GM18520 (cell line): ENCODE results near the gene SRGAP3.

ENCODE experiments used
- ATAC-seq: cut with Tn5 transposase; IDR thresholded peaks from one replicate; pipeline ENCODE4 v1.9.1; 2021; ENCODE audit not compliant: unreplicated experiment

SRGAP3 gene

DNA sequence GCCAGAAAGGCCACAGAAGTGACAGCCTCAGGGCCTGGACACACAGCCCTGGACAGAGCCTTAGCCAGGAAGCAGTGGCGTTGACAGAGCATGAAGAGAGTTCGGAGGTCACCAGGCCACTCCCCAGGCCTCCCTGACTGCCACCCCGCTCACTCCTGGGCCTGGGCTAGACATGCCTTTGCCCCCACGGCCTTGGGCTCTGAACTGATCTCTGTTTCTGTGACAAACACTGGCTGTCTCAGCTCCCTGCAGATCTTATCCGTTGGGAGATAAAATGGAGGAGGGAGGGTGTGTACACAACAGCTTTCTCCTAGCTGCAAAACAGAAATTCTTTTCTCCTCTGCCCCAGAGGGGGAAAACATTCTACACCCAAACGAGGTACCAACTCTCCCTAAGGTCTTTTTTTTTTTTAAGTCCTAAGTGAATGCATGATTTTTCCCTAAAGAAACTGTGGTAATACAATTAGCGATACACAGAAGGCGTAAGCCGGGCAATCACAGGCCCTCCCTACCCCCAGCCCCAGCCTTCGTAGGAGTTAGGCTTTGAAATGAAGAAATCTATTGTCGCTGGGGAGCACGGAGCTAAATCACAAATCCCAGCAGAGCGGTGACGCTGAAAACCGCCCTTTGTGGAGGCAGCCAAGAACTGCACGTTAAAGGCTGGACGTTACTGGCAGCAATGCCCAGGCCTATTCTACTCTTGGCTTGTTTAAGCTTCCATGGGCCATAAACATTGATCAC, 45.0 kb downstream of the SRGAP3 start:
- no peak for ATAC-seq

DNA sequence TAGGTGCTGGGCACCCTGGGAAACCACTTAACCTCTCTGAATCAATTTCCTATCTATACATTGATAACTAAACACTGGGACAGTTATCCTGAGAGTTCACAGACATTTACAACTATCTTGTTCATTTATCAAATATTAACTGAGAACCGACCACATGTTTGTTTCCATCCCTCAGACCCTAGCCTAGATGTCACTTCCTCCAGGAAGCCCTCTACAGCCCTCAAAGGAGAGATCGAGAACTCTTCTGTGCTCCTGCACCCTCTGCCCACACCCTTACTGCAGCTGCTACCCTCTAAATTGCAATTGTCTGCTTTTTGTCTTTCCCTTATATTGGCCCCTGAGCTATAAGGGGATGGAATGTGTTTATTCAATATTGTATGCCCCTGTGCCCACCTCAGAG, 46.1 kb downstream of the SRGAP3 start:
- ATAC-seq: no peak

DNA sequence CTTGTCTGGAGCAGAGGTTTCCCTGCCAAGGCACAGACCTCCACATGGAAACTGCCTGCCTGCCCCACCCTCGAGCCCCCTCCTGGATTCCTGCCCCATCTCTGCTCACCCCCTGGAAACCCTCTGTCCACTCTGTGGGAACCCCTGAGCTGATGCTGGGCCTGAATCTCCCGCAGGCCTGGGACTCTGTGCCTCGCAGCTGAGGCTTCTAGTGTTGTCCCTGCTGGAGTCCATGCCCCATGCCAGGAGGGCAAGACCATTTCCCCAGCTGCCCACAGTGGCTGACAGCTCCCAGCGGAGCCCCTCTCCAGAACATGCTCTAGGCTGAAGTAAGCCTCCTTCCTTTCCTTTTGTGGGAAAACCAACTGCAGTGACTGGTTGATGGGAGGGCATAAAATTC, 46.9 kb downstream of the SRGAP3 start:
- ATAC-seq: no peak

GRCh38 chr3:9201955-9202354, 47.5 kb downstream of the SRGAP3 start:
- ATAC-seq: no peak

- no peak for ATAC-seq
Observed at GRCh38 chr3:9201266-9201665, 48.2 kb downstream of the SRGAP3 start.

DNA sequence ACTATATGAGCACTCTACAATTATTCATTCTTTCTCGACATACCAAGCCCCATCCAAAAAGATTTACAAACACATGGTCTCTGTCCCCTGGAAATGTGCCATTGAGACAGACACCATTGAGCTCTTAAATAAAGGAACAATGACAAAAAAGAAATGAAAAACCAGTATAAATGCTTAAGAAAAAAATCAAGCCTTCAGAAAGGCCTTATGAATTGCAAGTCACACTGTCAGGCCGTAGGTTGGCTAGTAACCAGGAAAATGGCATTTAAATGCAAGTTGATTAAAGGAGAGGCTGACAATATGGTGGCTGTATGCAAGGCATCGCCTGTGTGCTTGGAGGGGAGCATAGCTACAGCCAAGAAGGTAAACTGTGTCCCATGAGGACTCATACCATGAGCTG, 49.7 kb downstream of the SRGAP3 start:
- ATAC-seq: no peak

DNA sequence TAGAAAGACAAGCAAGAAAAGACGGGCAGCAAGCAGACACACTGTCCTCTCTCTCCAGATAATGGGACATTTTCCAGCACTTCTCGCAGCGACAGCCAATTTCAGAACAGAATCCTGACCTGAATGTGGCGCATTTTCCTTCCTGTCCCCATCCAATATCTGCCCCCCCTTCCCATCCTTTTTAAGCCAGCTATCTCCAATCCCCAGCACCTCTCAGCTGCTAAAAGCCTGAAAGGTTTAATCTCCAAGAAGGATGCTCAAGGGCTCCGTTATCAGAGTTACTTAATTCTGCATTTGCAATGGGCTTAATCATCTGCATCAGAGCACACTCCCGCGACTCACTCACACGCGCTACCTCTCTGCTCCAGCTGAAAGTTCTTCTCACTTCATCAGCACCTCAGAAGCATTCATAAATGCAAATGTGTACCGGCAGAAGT, 50.5 kb downstream of the SRGAP3 start:
- ATAC-seq: no peak

DNA sequence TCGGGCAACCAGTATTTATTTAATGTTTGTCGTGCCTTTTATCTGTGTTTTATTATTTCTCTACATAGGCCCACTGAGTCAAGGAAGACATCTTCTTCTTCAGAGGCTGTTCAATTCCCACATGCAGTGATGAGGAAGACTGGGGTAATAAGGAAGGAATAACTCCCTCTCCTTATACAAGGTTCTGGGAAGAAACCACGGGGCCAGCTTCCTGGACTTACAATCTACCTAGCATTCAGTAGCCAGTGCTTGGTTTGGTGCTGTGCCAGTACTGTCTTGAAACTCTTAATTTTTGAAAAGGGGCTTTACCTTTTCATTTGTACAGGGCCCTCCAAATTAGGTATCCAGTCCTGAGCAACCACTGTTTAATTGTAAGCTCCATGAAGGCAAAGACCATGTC, 51.2 kb downstream of the SRGAP3 start:
- ATAC-seq: no peak

DNA sequence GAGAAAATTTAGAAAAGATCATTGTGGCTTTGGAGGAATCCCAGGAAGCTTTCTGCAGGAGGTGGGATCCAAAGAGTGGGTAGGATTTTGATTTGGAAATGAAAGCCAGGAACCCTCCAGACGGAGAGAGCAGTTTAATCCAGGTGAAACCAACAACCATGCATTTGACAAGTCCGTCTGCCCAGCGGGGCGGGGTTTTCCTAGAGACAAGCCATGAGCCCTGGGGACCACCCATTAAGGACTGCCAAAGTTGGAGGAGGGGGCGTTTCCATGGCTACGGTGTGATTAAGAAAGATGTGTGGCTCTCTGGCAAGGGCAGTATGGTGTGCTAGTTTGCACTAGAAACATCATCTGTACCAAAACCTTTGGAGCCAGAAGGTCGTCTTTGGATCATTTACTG, 53.4 kb downstream of the SRGAP3 start:
- no peak for ATAC-seq

- ATAC-seq: no peak
Observed at GRCh38 chr3:9195390-9195789, 54.1 kb downstream of the SRGAP3 start.

DNA sequence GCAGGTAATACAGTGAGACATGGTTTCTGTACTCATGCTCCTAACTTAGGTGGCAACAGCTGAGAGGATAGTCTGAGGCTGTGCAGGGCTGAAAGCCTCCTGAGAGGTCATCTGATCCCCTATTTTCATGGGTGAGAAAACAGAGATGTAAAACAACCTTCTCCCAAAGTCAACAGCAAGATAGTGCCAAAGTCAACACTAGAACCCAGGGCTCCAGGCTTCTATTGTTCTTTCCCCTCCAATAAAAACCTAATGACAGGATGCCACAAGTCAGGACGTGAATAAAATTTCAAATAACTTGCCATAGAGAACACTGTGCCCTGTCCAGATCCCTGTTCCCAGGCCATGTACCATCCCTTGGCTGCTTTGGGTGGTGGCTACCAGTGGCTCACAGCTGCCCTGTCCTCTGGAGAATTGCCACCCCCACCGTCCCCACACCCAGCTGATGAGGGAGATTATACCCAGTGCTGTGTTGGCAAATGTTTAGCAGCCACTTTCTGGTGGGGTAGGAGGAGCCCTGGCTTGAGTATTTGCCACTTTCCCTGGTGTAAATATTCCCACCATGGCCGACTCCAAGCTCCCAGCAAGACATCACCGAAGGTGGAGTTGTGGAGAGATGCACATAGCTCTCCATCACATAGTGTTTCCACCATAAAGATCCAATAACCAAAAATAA, 54.8 kb downstream of the SRGAP3 start:
- ATAC-seq: no peak

- ATAC-seq: no peak
Observed at GRCh38 chr3:9193633-9194195, 55.7 kb downstream of the SRGAP3 start.

DNA sequence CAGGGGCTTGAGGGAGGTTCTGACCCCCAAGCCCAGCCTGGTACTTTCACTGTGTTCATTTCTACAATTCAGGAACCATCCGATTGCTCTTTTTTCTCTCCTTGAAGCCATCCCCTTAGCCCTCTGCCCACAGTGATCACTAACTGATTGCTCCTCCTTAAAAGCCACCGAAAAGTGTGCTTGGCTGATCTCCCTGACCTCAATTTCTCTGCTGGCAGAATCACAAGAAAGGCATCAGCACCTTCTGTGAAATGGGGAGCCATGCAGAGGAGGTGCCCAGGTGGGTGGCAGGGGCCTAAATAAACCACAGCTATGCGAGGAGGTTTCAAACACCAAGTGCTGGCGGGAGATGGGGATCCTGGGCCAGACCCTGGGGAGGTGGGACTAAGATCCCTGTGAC, 56.2 kb downstream of the SRGAP3 start:
- no peak for ATAC-seq

DNA sequence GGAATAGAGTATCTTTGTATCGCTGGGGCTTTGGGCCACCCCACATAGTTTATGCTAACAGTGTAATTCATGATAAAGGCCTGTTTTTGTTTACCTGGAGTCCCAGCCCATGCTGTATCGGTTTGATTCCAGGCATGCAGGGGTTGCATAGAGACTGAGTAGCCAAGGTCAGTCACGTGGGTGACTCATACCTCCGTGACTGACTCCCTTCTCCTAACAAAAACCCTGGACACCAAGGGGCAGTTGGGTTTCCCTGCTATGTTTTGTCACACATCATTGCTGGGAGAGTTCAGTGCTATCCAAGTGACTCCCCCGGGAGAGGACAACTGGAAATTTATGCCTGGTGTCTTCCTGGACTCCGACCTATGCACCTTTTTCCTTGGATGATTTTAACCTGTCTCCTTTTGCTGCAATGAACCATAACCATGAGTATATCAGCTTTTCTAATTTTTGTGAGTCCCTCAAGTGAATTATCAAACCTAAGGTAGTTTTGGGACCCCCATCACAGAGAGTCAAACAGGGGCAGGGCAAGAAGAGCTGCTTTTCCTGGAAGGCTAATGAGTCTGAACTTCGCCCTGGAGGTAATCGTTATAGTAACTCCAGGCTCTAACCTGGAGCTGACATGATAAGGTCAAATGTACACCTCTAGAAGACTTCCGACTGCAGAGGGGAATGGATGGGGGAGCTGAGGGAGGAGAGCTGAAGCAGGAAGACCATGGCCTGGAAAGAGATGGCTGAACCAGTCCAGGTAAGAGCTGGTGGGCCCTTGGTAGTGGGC, 57.0 kb downstream of the SRGAP3 start:
- no peak for ATAC-seq

GRCh38 chr3:9190276-9190675, 59.2 kb downstream of the SRGAP3 start:
- no peak for ATAC-seq

- ATAC-seq: no peak
Observed at GRCh38 chr3:9188583-9188982, 60.9 kb downstream of the SRGAP3 start.

- ATAC-seq: no peak
Observed at GRCh38 chr3:9185701-9186100, 63.7 kb downstream of the SRGAP3 start.

DNA sequence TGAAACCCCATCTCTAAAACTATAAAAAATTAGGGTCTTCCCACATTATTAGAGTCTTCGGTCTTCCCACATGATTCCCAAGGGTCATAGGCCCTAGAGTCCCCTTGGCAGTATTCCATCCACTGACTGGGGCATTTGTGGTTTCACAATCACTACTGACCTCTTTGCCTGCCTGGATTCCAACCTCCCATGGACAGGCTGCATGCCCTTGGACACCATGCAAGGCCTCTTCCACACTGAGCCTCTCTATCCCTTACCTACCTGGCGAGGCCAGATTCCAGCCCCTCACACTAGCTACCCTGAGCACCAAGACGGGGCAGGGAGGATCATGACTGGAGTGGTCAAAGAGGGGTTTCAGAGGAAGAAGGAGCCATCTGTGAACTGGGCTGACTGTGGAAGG, 64.4 kb downstream of the SRGAP3 start:
- ATAC-seq: no peak

DNA sequence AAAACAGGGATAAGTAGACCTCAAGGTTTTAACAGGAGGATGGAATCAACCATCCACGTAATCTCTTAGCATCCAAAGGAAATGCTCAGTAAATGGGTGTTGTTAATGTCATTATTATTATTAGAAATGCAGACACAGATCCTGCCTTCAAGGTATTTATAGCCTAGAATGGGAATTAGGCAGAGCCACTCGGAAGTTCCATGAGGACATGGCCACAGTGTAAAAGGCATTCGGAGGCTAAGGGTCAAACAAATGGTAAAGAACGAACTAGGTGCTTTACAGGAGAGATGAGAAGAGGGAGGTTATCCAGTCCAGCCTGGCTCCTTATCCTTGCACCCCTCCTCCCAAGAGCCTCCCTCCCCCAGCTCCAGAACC, 65.0 kb downstream of the SRGAP3 start:
- no peak for ATAC-seq

GRCh38 chr3:9183811-9184460, 65.5 kb downstream of the SRGAP3 start:
- ATAC-seq: no peak

- ATAC-seq: no peak
Observed at GRCh38 chr3:9183011-9183410, 66.4 kb downstream of the SRGAP3 start.
